DND-41 (cell line): ENCODE results near the gene CYP2A7.
"Not testable (repeated sequence)": the region's sequence is repeated elsewhere in the genome, so short reads cannot be mapped to it uniquely, and the experiment has no call there.

Experiments used
- CTCF ChIP-seq: IDR thresholded peaks from 2 replicates; pipeline ENCODE4 v1.5.1; 2012; ENCODE audit warnings: borderline replicate concordance, low read length, moderate library complexity, mild to moderate bottlenecking; ENCODE audit not compliant: poor library complexity, severe bottlenecking; ENCODE audit errors: extremely low read depth
- EZH2 ChIP-seq: IDR thresholded peaks from 3 replicates; pipeline ENCODE4 v1.6.1; 2012; ENCODE audit warnings: borderline replicate concordance, low read depth, mild to moderate bottlenecking, moderate library complexity, low read length, inconsistent platforms; ENCODE audit not compliant: severe bottlenecking

DNA sequence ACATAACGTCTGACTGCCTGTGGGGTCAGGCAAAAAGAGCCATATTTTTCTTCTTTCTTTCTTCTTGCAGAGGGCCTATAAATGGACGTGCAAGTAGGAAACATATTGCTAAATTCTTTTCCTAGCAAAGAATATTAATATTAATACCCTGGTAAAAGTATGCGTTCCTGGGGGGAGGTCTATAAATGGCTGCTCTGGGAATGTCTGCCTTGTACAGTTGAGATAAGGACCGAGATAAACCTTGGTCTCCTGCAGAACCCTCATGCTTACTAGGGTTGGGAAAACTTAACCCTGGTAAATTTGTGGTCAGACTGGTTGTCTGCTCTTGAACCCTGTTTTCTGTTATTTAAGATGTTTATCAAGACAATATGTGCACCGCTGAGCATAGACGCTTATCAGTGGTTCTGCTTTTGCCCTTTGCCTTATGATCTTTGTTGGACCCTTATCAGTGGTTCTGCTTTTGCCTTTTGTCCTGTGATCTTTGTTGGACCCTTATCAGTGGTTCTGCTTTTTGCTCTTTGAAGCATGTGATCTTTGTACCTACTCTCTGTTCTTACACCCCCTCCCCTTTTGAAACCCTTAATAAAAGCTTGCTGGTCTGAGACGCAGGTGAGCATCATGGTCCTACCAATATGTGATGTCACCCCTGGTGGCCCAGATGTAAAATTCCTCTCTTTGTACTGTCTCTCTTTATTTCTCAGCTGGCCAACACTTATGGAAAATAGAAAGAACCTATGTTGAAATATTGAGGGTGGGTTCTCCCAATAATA, 37.7 kb upstream of the CYP2A7 start:
- TF ChIP-seq CTCF, EZH2: not testable (repeated sequence)
